Measurements from ENCODE around the gene TEX26.

DNA sequence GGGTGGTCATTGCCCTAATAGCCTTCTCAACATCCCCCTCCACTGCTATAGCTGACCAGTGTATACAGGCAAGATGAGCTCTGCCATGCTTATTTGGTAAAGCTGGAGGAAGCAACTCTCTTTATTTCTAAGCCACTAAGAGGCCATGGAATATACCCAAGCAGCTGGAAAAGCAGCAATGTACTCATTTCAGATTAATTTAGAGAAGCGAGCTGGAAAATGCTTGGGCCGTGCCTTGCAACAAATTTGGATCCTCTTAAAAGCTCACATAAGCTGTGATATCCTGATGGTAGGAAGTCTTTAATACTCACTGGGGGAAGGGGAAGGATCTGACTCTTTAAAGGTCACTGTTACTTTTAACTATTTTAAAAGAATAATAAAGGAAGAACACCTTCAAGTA lies 77.8 kb downstream of the TEX26 start:
- TF ChIP-seq POLR2A (IDR thresholded peaks at IDR 0.05) (no peak), POLR2AphosphoS5 (IDR thresholded peaks at IDR 0.05) (no peak), CTCF (IDR thresholded peaks at IDR 0.05) (no peak), EP300 (IDR thresholded peaks at IDR 0.05) (no peak)
